Body of pancreas (tissue), 4 donors: ENCODE results near the gene MGMT. TPM values are rescaled to one million over a fixed set of nuclear protein-coding genes. Genes with fewer than 3 reads are reported as not detected.

Source experiments
- ATAC-seq: fragments of 150-250 bp; one replicate; pipeline ENCODE4 v1.9.1; 2016
- DNase-seq, 4 donors: peaks; one replicate each; pipeline ENCODE4 v3.0.0-alpha.2; 2019
- H3K27ac ChIP-seq, 4 donors: fragments of 200-600 bp; sonication (generic); 1 replicate in 3 of 4; 2 replicates in 1 of 4; pipeline versions ENCODE4 v1.5.1 to v1.6.1; 2016 to 2019; ENCODE audit warnings: mild to moderate bottlenecking in 1 of 4, mixed read lengths in 1 of 4, moderate library complexity in 1 of 4
- H3K27me3 ChIP-seq, 2 donors: fragments of 200-600 bp; sonication (generic); one replicate each; pipeline ENCODE4 v1.6.0; 2016; ENCODE audit warnings: mild to moderate bottlenecking in 1 of 2
- H3K36me3 ChIP-seq, 2 donors: fragments of 200-600 bp; sonication (generic); replicated peaks in 1 of 2; 2 replicates each; pipeline ENCODE4 v1.5.1; 2016; ENCODE audit warnings: low read depth in 2 of 2; ENCODE audit not compliant: insufficient read depth in 1 of 2
- H3K4me1 ChIP-seq: fragments of 200-600 bp; sonication (generic); one replicate; pipeline ENCODE4 v1.6.0; 2016
- H3K4me3 ChIP-seq, 2 donors: fragments of 200-600 bp; sonication (generic); 1 replicate in 1 of 2; 2 replicates in 1 of 2; pipeline ENCODE4 v1.5.1; 2016 to 2019
- H3K9me3 ChIP-seq, 3 donors: fragments of 200-600 bp; sonication (generic); 1 replicate in 2 of 3; 2 replicates in 1 of 3; pipeline ENCODE4 v1.5.1; 2016
- POLR2A ChIP-seq, 3 donors: fragments of 450-650 bp; IDR thresholded peaks; one replicate each; pipeline ENCODE4 v1.6.1; 2016; ENCODE audit warnings: antibody characterized with exemption in 3 of 3, mild to moderate bottlenecking in 2 of 3
- WGBS, 2 donors: methylation state at CpG; one replicate each; pipeline ENCODE4 v1.1.5; 2017; 5-methylcytosine and 5-hydroxymethylcytosine counted together
- intact Hi-C: fragments of 100-400 bp; cut with DNase I; formaldehyde crosslinking; loops from one replicate; pipeline ENCODE4 v1.15.1; 2023
- total RNA-seq, 2 donors: library from RNA; depleted of rRNA; stranded (reverse); fragments of >200 nt; gene quantifications; one replicate each; pipeline ENCODE4 v1.1.0, GENCODE V29; 2016
- TF ChIP-seq, protein P1 (sequence below), 7 experiments: fragments of 450-650 bp in 4 of 7; fragments of 200-600 bp in 3 of 7; sonication (generic) in 3 of 7; IDR thresholded peaks; one replicate each; pipeline ENCODE4 v1.5.1; 2016 to 2019; ENCODE audit warnings: antibody characterized with exemption in 7 of 7

MGMT gene
- total RNA-seq, 2 donors from 2014 or later = 13.7 to 25.4 TPM

DNA sequence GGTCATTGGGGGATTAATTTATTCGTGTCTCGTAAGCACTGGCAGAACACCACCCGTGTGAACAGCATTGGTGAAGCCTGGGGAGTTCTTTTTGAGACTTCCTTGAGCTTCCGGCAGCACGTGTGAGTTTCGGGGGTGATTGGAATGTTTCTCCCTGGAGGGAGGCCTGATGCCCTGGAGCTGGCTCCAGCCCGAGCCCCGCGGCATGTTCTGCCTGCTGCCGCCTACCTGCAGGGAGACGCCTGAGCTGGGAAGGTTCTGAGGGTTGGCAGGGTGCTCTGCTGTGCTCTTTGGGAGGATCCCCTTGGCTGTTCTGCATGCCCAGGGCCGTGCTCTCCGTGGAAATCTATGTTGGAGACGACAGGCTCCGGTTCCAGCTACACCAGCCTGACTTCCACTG, 159.3 kb downstream of the MGMT start:
- 90 to 95% methylated on average over 15 of the region's 15 CpGs for WGBS, 2 donors
- H3K4me3 ChIP-seq = no peak overlapping the region
- intact Hi-C loops = no loop called here
- TF ChIP-seq POLR2A (IDR thresholded peaks at IDR 0.05) = no peak
- TF ChIP-seq, protein P1, sequence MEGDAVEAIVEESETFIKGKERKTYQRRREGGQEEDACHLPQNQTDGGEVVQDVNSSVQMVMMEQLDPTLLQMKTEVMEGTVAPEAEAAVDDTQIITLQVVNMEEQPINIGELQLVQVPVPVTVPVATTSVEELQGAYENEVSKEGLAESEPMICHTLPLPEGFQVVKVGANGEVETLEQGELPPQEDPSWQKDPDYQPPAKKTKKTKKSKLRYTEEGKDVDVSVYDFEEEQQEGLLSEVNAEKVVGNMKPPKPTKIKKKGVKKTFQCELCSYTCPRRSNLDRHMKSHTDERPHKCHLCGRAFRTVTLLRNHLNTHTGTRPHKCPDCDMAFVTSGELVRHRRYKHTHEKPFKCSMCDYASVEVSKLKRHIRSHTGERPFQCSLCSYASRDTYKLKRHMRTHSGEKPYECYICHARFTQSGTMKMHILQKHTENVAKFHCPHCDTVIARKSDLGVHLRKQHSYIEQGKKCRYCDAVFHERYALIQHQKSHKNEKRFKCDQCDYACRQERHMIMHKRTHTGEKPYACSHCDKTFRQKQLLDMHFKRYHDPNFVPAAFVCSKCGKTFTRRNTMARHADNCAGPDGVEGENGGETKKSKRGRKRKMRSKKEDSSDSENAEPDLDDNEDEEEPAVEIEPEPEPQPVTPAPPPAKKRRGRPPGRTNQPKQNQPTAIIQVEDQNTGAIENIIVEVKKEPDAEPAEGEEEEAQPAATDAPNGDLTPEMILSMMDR (IDR thresholded peaks at IDR 0.05) = no peak
- H3K27me3 ChIP-seq = no peaks in the 10 kb centered on the region
- no peak overlapping the region for H3K27ac ChIP-seq
- no peaks in the 10 kb centered on the region for H3K9me3 ChIP-seq
- DNase-seq (no peak), ATAC-seq (no peak)
- no peaks in the 10 kb centered on the region for H3K4me1 ChIP-seq
- H3K36me3 ChIP-seq = no peaks in the 10 kb centered on the region

DNA sequence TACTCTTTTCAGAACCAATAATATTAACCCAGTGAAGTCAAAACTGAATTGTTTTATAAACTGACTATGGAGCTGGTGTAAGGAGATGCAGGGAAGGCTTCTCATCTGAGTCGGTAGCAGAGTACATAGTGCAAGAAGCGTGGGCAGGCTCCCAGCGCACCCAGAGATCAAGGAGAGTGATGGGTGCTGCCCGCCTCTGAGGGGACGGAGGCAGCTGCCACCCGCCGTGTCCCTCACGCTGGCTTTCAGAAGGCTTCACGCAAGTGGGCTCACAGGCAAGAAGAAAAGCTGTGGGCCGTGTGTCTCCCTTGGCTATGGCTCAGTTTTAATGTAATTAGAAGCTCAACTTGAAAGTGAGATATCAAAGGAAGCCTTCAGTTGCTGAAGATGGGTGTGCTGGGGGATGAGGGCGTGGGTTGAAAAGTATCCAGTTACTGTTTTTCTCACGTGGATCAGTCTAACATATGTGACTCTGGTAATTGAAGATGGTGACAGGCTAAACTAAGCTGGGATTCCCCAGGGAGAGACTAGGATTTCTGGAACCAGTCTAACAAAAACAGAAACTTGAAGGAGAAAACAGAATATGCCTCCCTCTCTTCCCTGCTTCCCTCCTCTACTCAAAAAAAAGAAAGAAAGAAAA, 159.9 kb downstream of the MGMT start:
- H3K36me3 ChIP-seq = no peaks in the 10 kb centered on the region
- TF ChIP-seq POLR2A (IDR thresholded peaks at IDR 0.05) = no peak
- TF ChIP-seq, protein P1 (IDR thresholded peaks at IDR 0.05) = no peak
- H3K4me3 ChIP-seq = no peak overlapping the region
- DNase-seq (no peak), ATAC-seq (no peak)
- no peak overlapping the region for H3K27ac ChIP-seq
- no peaks in the 10 kb centered on the region for H3K4me1 ChIP-seq
- 86 to 90% methylated on average over 12 of the region's 12 CpGs for WGBS, 2 donors
- no peaks in the 10 kb centered on the region for H3K27me3 ChIP-seq
- intact Hi-C loops = no loop called here
- no peaks in the 10 kb centered on the region for H3K9me3 ChIP-seq

GRCh38 chr10:129627442-129627841, 160.4 kb downstream of the MGMT start:
- no peaks in the 10 kb centered on the region for H3K9me3 ChIP-seq
- DNase-seq = no peak
- no peak overlapping the region for H3K27ac ChIP-seq
- ATAC-seq = no peak
- no peaks in the 10 kb centered on the region for H3K36me3 ChIP-seq
- intact Hi-C loops = no loop called here
- H3K27me3 ChIP-seq = no peaks in the 10 kb centered on the region
- WGBS, 2 donors = 61 to 83% methylated on average over 8 of the region's 8 CpGs
- TF ChIP-seq POLR2A (IDR thresholded peaks at IDR 0.05) = no peak
- TF ChIP-seq, protein P1 (IDR thresholded peaks at IDR 0.05) = no peak
- no peaks in the 10 kb centered on the region for H3K4me1 ChIP-seq
- H3K4me3 ChIP-seq = no peak overlapping the region

- no peak for DNase-seq
- H3K36me3 ChIP-seq = no peaks in the 10 kb centered on the region
- TF ChIP-seq, protein P1 (IDR thresholded peaks at IDR 0.05) = no peak
- no peak for TF ChIP-seq POLR2A (IDR thresholded peaks at IDR 0.05)
- WGBS, 2 donors = 87 to 95% methylated on average over 9 of the region's 9 CpGs
- H3K4me3 ChIP-seq = no peak overlapping the region
- H3K9me3 ChIP-seq = no peaks in the 10 kb centered on the region
- no peaks in the 10 kb centered on the region for H3K4me1 ChIP-seq
- no peak overlapping the region for H3K27ac ChIP-seq
- ATAC-seq = no peak
- intact Hi-C loops = no loop called here
- no peaks in the 10 kb centered on the region for H3K27me3 ChIP-seq
Observed at GRCh38 chr10:129628823-129629222, 161.8 kb downstream of the MGMT start.

- Histone ChIP-seq H3K4me3 (no peak overlapping the region), H3K4me1 (no peaks in the 10 kb centered on the region), H3K9me3 (no peaks in the 10 kb centered on the region), H3K27ac (no peak overlapping the region), H3K27me3 (no peaks in the 10 kb centered on the region), H3K36me3 (no peaks in the 10 kb centered on the region)
- DNase-seq (no peak), ATAC-seq (no peak)
- intact Hi-C loops = no loop called here
- TF ChIP-seq POLR2A (IDR thresholded peaks at IDR 0.05) = no peak
- TF ChIP-seq, protein P1 (IDR thresholded peaks at IDR 0.05) = no peak
- 93 to 96% methylated on average over 14 to 15 of the region's 15 CpGs for WGBS, 2 donors
Observed at GRCh38 chr10:129629911-129630310, 162.9 kb downstream of the MGMT start.
